Hepatocyte (in vitro differentiated cells): ENCODE measurements around the gene LY6G5C. TPM values are rescaled to one million over a fixed set of nuclear protein-coding genes. Genes with fewer than 3 reads are reported as not detected.

Experiments used
- DNase-seq: peaks from one replicate; pipeline ENCODE4 v3.0.0-alpha.2; 2016; ENCODE audit warnings: low spot score
- H2AFZ ChIP-seq: fragments of 200-600 bp; sonication (generic); 2 replicates; pipeline ENCODE4 v1.6.0; 2016; ENCODE audit warnings: antibody characterized with exemption, mild to moderate bottlenecking
- H3K27ac ChIP-seq: fragments of 200-600 bp; sonication (generic); 2 replicates; pipeline ENCODE4 v1.5.1; 2016; ENCODE audit warnings: mild to moderate bottlenecking
- H3K27me3 ChIP-seq: fragments of 200-600 bp; sonication (generic); 2 replicates; pipeline ENCODE4 v1.6.1; 2016
- H3K36me3 ChIP-seq: fragments of 200-600 bp; sonication (generic); replicated peaks from 2 replicates; pipeline ENCODE4 v1.5.1; 2016; ENCODE audit warnings: low read depth; ENCODE audit not compliant: insufficient read depth
- H3K4me1 ChIP-seq: fragments of 200-600 bp; sonication (generic); 2 replicates; pipeline ENCODE4 v1.5.1; 2016; ENCODE audit warnings: mild to moderate bottlenecking, moderate library complexity; ENCODE audit not compliant: insufficient read depth
- H3K4me2 ChIP-seq: fragments of 200-600 bp; sonication (generic); 2 replicates; pipeline ENCODE4 v1.6.0; 2016
- H3K4me3 ChIP-seq: fragments of 200-600 bp; sonication (generic); 2 replicates; pipeline ENCODE4 v1.5.1; 2016; ENCODE audit warnings: mild to moderate bottlenecking
- H3K79me2 ChIP-seq: fragments of 200-600 bp; sonication (generic); 2 replicates; pipeline ENCODE4 v1.6.0; 2017; ENCODE audit warnings: mild to moderate bottlenecking
- H3K9me2 ChIP-seq: fragments of 200-600 bp; sonication (generic); replicated peaks from 2 replicates; pipeline ENCODE4 v1.6.0; 2017; ENCODE audit warnings: mild to moderate bottlenecking; ENCODE audit not compliant: insufficient read depth
- H3K9me3 ChIP-seq: fragments of 200-600 bp; sonication (generic); 2 replicates; pipeline ENCODE4 v1.5.1; 2016; ENCODE audit warnings: low read depth, mild to moderate bottlenecking
- H4K20me1 ChIP-seq: fragments of 200-600 bp; sonication (generic); 2 replicates; pipeline ENCODE4 v1.6.0; 2016; ENCODE audit warnings: mild to moderate bottlenecking; ENCODE audit not compliant: insufficient read depth, poor library complexity, severe bottlenecking
- CTCF ChIP-seq: fragments of 200-600 bp; sonication (generic); IDR thresholded peaks from 2 replicates; pipeline ENCODE4 v1.5.1; 2016; ENCODE audit warnings: antibody characterized with exemption, mild to moderate bottlenecking; ENCODE audit not compliant: poor library complexity
- EZH2 ChIP-seq: fragments of 200-600 bp; sonication (generic); IDR thresholded peaks from 2 replicates; pipeline ENCODE4 v1.6.1; 2016; ENCODE audit warnings: antibody characterized with exemption, mild to moderate bottlenecking, borderline replicate concordance
- EZH2phosphoT487 ChIP-seq: fragments of 200-600 bp; sonication (generic); IDR thresholded peaks from one replicate; pipeline ENCODE4 v1.6.1; 2018; ENCODE audit warnings: antibody characterized with exemption, mild to moderate bottlenecking, low read depth, moderate library complexity; ENCODE audit not compliant: unreplicated experiment, severe bottlenecking
- WGBS: methylation state at CpG from one replicate; pipeline ENCODE4 v1.1.6; 2016; ENCODE audit warnings: low lambda C conversion rate; ENCODE audit errors: missing lambda C conversion rate; 5-methylcytosine and 5-hydroxymethylcytosine counted together
- polyA plus RNA-seq: library from polyadenylated mRNA; unstranded; fragments of >200 nt; fragmentation: Nextera tagmentation; extraction: Ambion mirVana; gene quantifications from 2 replicates; pipeline ENCODE4 v1.2.1, GENCODE V29; 2016
- total RNA-seq: library from RNA; depleted of rRNA; stranded (reverse); fragments of >200 nt; gene quantifications from 2 replicates; pipeline ENCODE4 v1.2.3, GENCODE V29; 2014

The LY6G5C gene
- total and polyA plus RNA-seq, 2 experiments from 2014 or later, result 0.63 TPM; not detected in 1

- DNase-seq, result peak; percentile 90
Observed at GRCh38 chr6:31651602-31652191, 29.2 kb downstream of the LY6G5C start.

GRCh38 chr6:31645325-31645724 lies 35.5 kb downstream of the LY6G5C start:
- DNase-seq, result no peak
- 99% methylated on average over 9 of the region's 9 CpGs for WGBS
- no peak overlapping the region for H2AFZ ChIP-seq
- no peaks in the 10 kb centered on the region for H3K36me3 ChIP-seq
- peaks cover 25% of the 10 kb centered on the region for H3K79me2 ChIP-seq
- H3K9me3 ChIP-seq, result no peaks in the 10 kb centered on the region
- H3K9me2 ChIP-seq, result no peaks in the 10 kb centered on the region
- no peaks in the 10 kb centered on the region for H3K4me1 ChIP-seq
- H3K4me2 ChIP-seq, result no peak overlapping the region
- no peak for TF ChIP-seq EZH2
- no peak overlapping the region for H3K4me3 ChIP-seq
- H3K27ac ChIP-seq, result no peak overlapping the region
- no peaks in the 10 kb centered on the region for H4K20me1 ChIP-seq
- H3K27me3 ChIP-seq, result no peaks in the 10 kb centered on the region

More at GRCh38 chr6:31651602-31652191, 29.2 kb downstream of the LY6G5C start:
- H3K27ac ChIP-seq, result peak overlapping the region; percentile 99
- peaks cover 55% of the 10 kb centered on the region for H3K79me2 ChIP-seq
- WGBS, result 7% methylated on average over 25 of the region's 29 CpGs
- no peaks in the 10 kb centered on the region for H3K27me3 ChIP-seq
- H3K4me3 ChIP-seq, result peak overlapping the region; percentile 49
- H4K20me1 ChIP-seq, result no peaks in the 10 kb centered on the region
- H3K9me3 ChIP-seq, result no peaks in the 10 kb centered on the region
- H3K36me3 ChIP-seq, result no peaks in the 10 kb centered on the region
- peak overlapping the region; percentile 35 for H2AFZ ChIP-seq
- H3K9me2 ChIP-seq, result no peaks in the 10 kb centered on the region
- H3K4me1 ChIP-seq, result peaks cover 15% of the 10 kb centered on the region
- no peak for TF ChIP-seq CTCF
- TF ChIP-seq EZH2, result no peak
- no peak for TF ChIP-seq EZH2phosphoT487
- peak overlapping the region; percentile 87 for H3K4me2 ChIP-seq

GRCh38 chr6:31643818-31644454 lies 36.9 kb downstream of the LY6G5C start:
- Histone ChIP-seq H3K9me3 (no peaks in the 10 kb centered on the region), H3K27ac (no peak overlapping the region), H3K4me3 (no peak overlapping the region), H3K9me2 (no peaks in the 10 kb centered on the region), H3K27me3 (no peaks in the 10 kb centered on the region), H2AFZ (no peak overlapping the region), H4K20me1 (no peaks in the 10 kb centered on the region), H3K36me3 (no peaks in the 10 kb centered on the region), H3K4me2 (no peak overlapping the region), H3K79me2 (peaks cover 11% of the 10 kb centered on the region), H3K4me1 (no peaks in the 10 kb centered on the region)
- 96% methylated on average over 17 of the region's 17 CpGs for WGBS
- TF ChIP-seq EZH2phosphoT487 (no peak), EZH2 (no peak), CTCF (no peak)
- DNase-seq, result no peak

GRCh38 chr6:31642798-31643570 lies 37.9 kb downstream of the LY6G5C start:
- no peaks in the 10 kb centered on the region for H4K20me1 ChIP-seq
- no peaks in the 10 kb centered on the region for H3K9me3 ChIP-seq
- peaks cover 5% of the 10 kb centered on the region for H3K79me2 ChIP-seq
- H3K4me1 ChIP-seq, result no peaks in the 10 kb centered on the region
- H3K27me3 ChIP-seq, result no peaks in the 10 kb centered on the region
- no peak overlapping the region for H3K27ac ChIP-seq
- DNase-seq, result no peak
- TF ChIP-seq EZH2phosphoT487 (no peak), CTCF (no peak), EZH2 (no peak)
- H3K4me3 ChIP-seq, result no peak overlapping the region
- 94% methylated on average over 6 of the region's 6 CpGs for WGBS
- H3K9me2 ChIP-seq, result no peaks in the 10 kb centered on the region
- no peak overlapping the region for H3K4me2 ChIP-seq
- H2AFZ ChIP-seq, result no peak overlapping the region
- no peaks in the 10 kb centered on the region for H3K36me3 ChIP-seq
